Measurements from ENCODE around the gene RAD9A.

The RAD9A gene

GRCh38 chr11:67391304-67392182 lies at the start of gene RAD9A:
TSS of gene RAD9A (plus strand) at chr11:67391986. CDS start at chr11:67392045, 59 bp downstream.
- DNase-seq = peak; percentile 88 to 93

GRCh38 chr11:67344264-67344663 lies 47.5 kb upstream of the RAD9A start:
- DNase-seq = no peak

- no peak for DNase-seq
These were observed 46.4 kb upstream of the RAD9A start for GRCh38 chr11:67345247-67345919.

GRCh38 chr11:67345920-67346819 lies 45.6 kb upstream of the RAD9A start:
- DNase-seq = peak; percentile 14 to 15

GRCh38 chr11:67347964-67348749 lies 43.6 kb upstream of the RAD9A start:
- DNase-seq = peak; percentile 15 to 63

- no peak for DNase-seq
These were observed 42.8 kb upstream of the RAD9A start for GRCh38 chr11:67349036-67349435.

- DNase-seq = no peak
These were observed 42.3 kb upstream of the RAD9A start for GRCh38 chr11:67349457-67349856.

GRCh38 chr11:67349928-67350465 lies 41.8 kb upstream of the RAD9A start:
- no peak for DNase-seq

- DNase-seq = peak in 1 of 2 experiments; percentile 38
These were observed 40.3 kb upstream of the RAD9A start for GRCh38 chr11:67351275-67352005.

GRCh38 chr11:67352546-67353316 lies 39.1 kb upstream of the RAD9A start:
- peak in 1 of 2 experiments; percentile 51 for DNase-seq

GRCh38 chr11:67353317-67354074 lies 38.3 kb upstream of the RAD9A start, which contains the start of gene POLD4:
TSS of gene POLD4 (minus strand) at chr11:67353546. CDS start at chr11:67353399, 147 bp downstream.
- peak; percentile 86 to 89 for DNase-seq

GRCh38 chr11:67354075-67355022 lies 37.4 kb upstream of the RAD9A start:
- DNase-seq = peak in 1 of 2 experiments; percentile 13

GRCh38 chr11:67355023-67355793 lies 36.6 kb upstream of the RAD9A start:
- DNase-seq = no peak

- DNase-seq = no peak
These were observed 35.9 kb upstream of the RAD9A start for GRCh38 chr11:67355794-67356386.

- DNase-seq = no peak
These were observed 35.4 kb upstream of the RAD9A start for GRCh38 chr11:67356387-67356863.

GRCh38 chr11:67356864-67357561 lies 34.8 kb upstream of the RAD9A start:
- DNase-seq = peak in 1 of 2 experiments; percentile 51
